Raji (cell line): ENCODE data around the gene HSD11B2.

ENCODE experiments used
- POLR2A ChIP-seq: IDR thresholded peaks from 2 replicates; pipeline ENCODE4 v1.6.1; 2011; ENCODE audit warnings: low read depth, low read length, control low read depth; ENCODE audit not compliant: insufficient read depth

The HSD11B2 gene

GRCh38 chr16:67405336-67405735 lies 25.6 kb upstream of the HSD11B2 start:
- TF ChIP-seq POLR2A: no peak

GRCh38 chr16:67406111-67406971 lies 24.6 kb upstream of the HSD11B2 start:
- no peak for TF ChIP-seq POLR2A

GRCh38 chr16:67407176-67407787 lies 23.6 kb upstream of the HSD11B2 start:
- TF ChIP-seq POLR2A: no peak

GRCh38 chr16:67407788-67408452 lies 23.0 kb upstream of the HSD11B2 start:
- TF ChIP-seq POLR2A: no peak

- TF ChIP-seq POLR2A: no peak
Measured at GRCh38 chr16:67409631-67410030, 21.3 kb upstream of the HSD11B2 start.

- no peak for TF ChIP-seq POLR2A
Measured at GRCh38 chr16:67411339-67411738, 19.6 kb upstream of the HSD11B2 start.

- TF ChIP-seq POLR2A: no peak
Measured at GRCh38 chr16:67412294-67412693, 18.6 kb upstream of the HSD11B2 start.

- TF ChIP-seq POLR2A: no peak
Measured at GRCh38 chr16:67413978-67414911, 16.7 kb upstream of the HSD11B2 start.

GRCh38 chr16:67415872-67416793 lies 14.8 kb upstream of the HSD11B2 start, which contains the start of gene ZDHHC1:
Gene ZDHHC1 (minus strand): TSS chr16:67416477. CDS start chr16:67407775, 8,702 bp downstream.
- TF ChIP-seq POLR2A: no peak

GRCh38 chr16:67417333-67418061 lies 13.4 kb upstream of the HSD11B2 start:
- no peak for TF ChIP-seq POLR2A

- no peak for TF ChIP-seq POLR2A
Measured at GRCh38 chr16:67419502-67419901, 11.4 kb upstream of the HSD11B2 start.

GRCh38 chr16:67419931-67420330 lies 11.0 kb upstream of the HSD11B2 start:
- no peak for TF ChIP-seq POLR2A

- no peak for TF ChIP-seq POLR2A
Measured at GRCh38 chr16:67421030-67421429, 9.9 kb upstream of the HSD11B2 start.
